Stimulated activated CD8-positive, alpha-beta memory T cell treated with anti-CD3 and anti-CD28 coated beads, Interleukin-4, amount 100 ng/mL, for 24 hours (primary cell): ENCODE measurements around the gene OR2AG1.
"Not testable (repeated sequence)": the region's sequence is repeated elsewhere in the genome, so short reads cannot be mapped to it uniquely, and the experiment has no call there.

ENCODE experiments used
- DNase-seq: peaks from one replicate; pipeline ENCODE4 v3.0.0-alpha.2; 2020; ENCODE audit warnings: low read depth

The OR2AG1 gene

GRCh38 chr11:6790546-6790945, 7.7 kb downstream of the OR2AG1 start:
- no peak for DNase-seq

GRCh38 chr11:6794639-6795038, 11.8 kb downstream of the OR2AG1 start:
- DNase-seq, result no peak

- no peak for DNase-seq
Measured at GRCh38 chr11:6799402-6799801, 16.6 kb downstream of the OR2AG1 start, which contains the start of gene OR6A2. OR6A2 (minus strand) TSS chr11:6799689; CDS start chr11:6795708, 3,981 bp downstream.

- not testable (repeated sequence) for DNase-seq
Measured at GRCh38 chr11:6801075-6801474, 18.3 kb downstream of the OR2AG1 start.

GRCh38 chr11:6812390-6813005, 29.7 kb downstream of the OR2AG1 start:
- no peak for DNase-seq

- DNase-seq, result no peak
Measured at GRCh38 chr11:6813656-6814055, 30.8 kb downstream of the OR2AG1 start.

- DNase-seq, result no peak
Measured at GRCh38 chr11:6817694-6818093, 34.9 kb downstream of the OR2AG1 start.

- DNase-seq, result no peak
Measured at GRCh38 chr11:6818967-6819366, 36.1 kb downstream of the OR2AG1 start.

GRCh38 chr11:6824136-6824823, 41.5 kb downstream of the OR2AG1 start:
- DNase-seq, result no peak

- no peak for DNase-seq
Measured at GRCh38 chr11:6825231-6825744, 42.5 kb downstream of the OR2AG1 start.

- no peak for DNase-seq
Measured at GRCh38 chr11:6828103-6828502, 45.3 kb downstream of the OR2AG1 start.

- DNase-seq, result no peak
Measured at GRCh38 chr11:6833356-6833755, 50.5 kb downstream of the OR2AG1 start.

GRCh38 chr11:6834021-6834420, 51.2 kb downstream of the OR2AG1 start:
- DNase-seq, result no peak
